Mesenchymal stem cell (in vitro differentiated cells and primary cell): ENCODE measurements around the gene GNA14.
"Not testable (repeated sequence)": the region's sequence is repeated elsewhere in the genome, so short reads cannot be mapped to it uniquely, and the experiment has no call there.

Experiments
- DNase-seq: peaks from one replicate; pipeline ENCODE4 v3.0.0-alpha.2; 2013
- H2AFZ ChIP-seq: one replicate; pipeline ENCODE4 v1.6.1; 2013; ENCODE audit warnings: low read depth, mild to moderate bottlenecking, control low read depth, inconsistent platforms, low read length, moderate library complexity
- H2AK5ac ChIP-seq: 2 replicates; pipeline ENCODE4 v1.6.1; 2013; ENCODE audit warnings: low read length, moderate library complexity, mild to moderate bottlenecking, inconsistent platforms; ENCODE audit not compliant: severe bottlenecking
- H2BK120ac ChIP-seq: one replicate; pipeline ENCODE4 v1.6.1; 2013; ENCODE audit warnings: low read depth, mild to moderate bottlenecking, inconsistent platforms, low read length, moderate library complexity
- H2BK12ac ChIP-seq, 2 experiments: one replicate each; pipeline ENCODE4 v1.6.1; 2013; ENCODE audit warnings: inconsistent platforms in 2 of 2, low read length in 2 of 2, mild to moderate bottlenecking in 2 of 2, moderate library complexity in 2 of 2, control low read depth in 1 of 2
- H2BK15ac ChIP-seq: one replicate; pipeline ENCODE4 v1.6.1; 2013; ENCODE audit warnings: mild to moderate bottlenecking, low read depth, inconsistent platforms; ENCODE audit not compliant: poor library complexity, severe bottlenecking
- H2BK5ac ChIP-seq: 2 replicates; pipeline ENCODE4 v1.6.1; 2013; ENCODE audit warnings: low read depth, mild to moderate bottlenecking, low read length, control low read depth, inconsistent platforms; ENCODE audit not compliant: poor library complexity, severe bottlenecking
- H3K14ac ChIP-seq, 2 experiments: one replicate each; pipeline ENCODE4 v1.6.1; 2013; ENCODE audit warnings: inconsistent platforms in 2 of 2, low read length in 2 of 2, control low read depth in 1 of 2, mild to moderate bottlenecking in 1 of 2, moderate library complexity in 1 of 2
- H3K18ac ChIP-seq, 2 experiments: one replicate each; pipeline ENCODE4 v1.6.1; 2013; ENCODE audit warnings: inconsistent platforms in 2 of 2, low read length in 2 of 2, control low read depth in 1 of 2, low read depth in 1 of 2, mild to moderate bottlenecking in 1 of 2
- H3K23ac ChIP-seq, 2 experiments: one replicate each; pipeline ENCODE4 v1.6.1; 2013; ENCODE audit warnings: inconsistent platforms in 2 of 2, low read length in 2 of 2, mild to moderate bottlenecking in 2 of 2, moderate library complexity in 2 of 2, control low read depth in 1 of 2
- H3K27ac ChIP-seq: 2 replicates; pipeline ENCODE4 v1.5.1; 2013; ENCODE audit warnings: mild to moderate bottlenecking, moderate library complexity, low read length, control low read depth, inconsistent platforms; ENCODE audit not compliant: poor library complexity, severe bottlenecking
- H3K27me3 ChIP-seq, 2 experiments: 2 replicates each; pipeline versions ENCODE4 v1.6.1 to v1.7.0; 2013; ENCODE audit warnings: low read length in 2 of 2, mild to moderate bottlenecking in 2 of 2, moderate library complexity in 2 of 2, control low read depth in 1 of 2, inconsistent platforms in 1 of 2; ENCODE audit not compliant: control insufficient read depth in 1 of 2, insufficient read depth in 1 of 2
- H3K36me3 ChIP-seq, 2 experiments: 2 replicates each; pipeline versions ENCODE4 v1.6.1 to v1.7.0; 2013; ENCODE audit warnings: low read length in 2 of 2, control low read depth in 1 of 2, inconsistent platforms in 1 of 2, low read depth in 1 of 2, mild to moderate bottlenecking in 1 of 2; ENCODE audit not compliant: insufficient read depth in 2 of 2, control insufficient read depth in 1 of 2
- H3K4ac ChIP-seq, 2 experiments: one replicate each; pipeline ENCODE4 v1.6.1; 2013; ENCODE audit warnings: inconsistent platforms in 2 of 2, low read length in 2 of 2, mild to moderate bottlenecking in 2 of 2, moderate library complexity in 2 of 2, control low read depth in 1 of 2, low read depth in 1 of 2
- H3K4me1 ChIP-seq: 2 replicates; pipeline ENCODE4 v1.6.1; 2013; ENCODE audit warnings: low read depth, low read length, control low read depth; ENCODE audit not compliant: control insufficient read depth, insufficient read depth
- H3K4me2 ChIP-seq: 2 replicates; pipeline ENCODE4 v1.6.1; 2013; ENCODE audit warnings: low read length, mild to moderate bottlenecking, inconsistent platforms; ENCODE audit not compliant: poor library complexity, severe bottlenecking
- H3K4me3 ChIP-seq, 2 experiments: 2 replicates each; pipeline versions ENCODE4 v1.5.1 to v1.7.0; 2013; ENCODE audit warnings: low read length in 2 of 2, mild to moderate bottlenecking in 2 of 2, control low read depth in 1 of 2, low read depth in 1 of 2; ENCODE audit not compliant: insufficient read depth in 1 of 2
- H3K79me1 ChIP-seq: replicated peaks from 2 replicates; pipeline ENCODE4 v1.6.1; 2013; ENCODE audit warnings: mild to moderate bottlenecking, control low read depth, low read length, inconsistent platforms; ENCODE audit not compliant: poor library complexity, severe bottlenecking
- H3K9ac ChIP-seq: 2 replicates; pipeline ENCODE4 v1.7.0; 2013; ENCODE audit warnings: mild to moderate bottlenecking, low read length, moderate library complexity
- H3K9me3 ChIP-seq: 2 replicates; pipeline ENCODE4 v1.7.0; 2013; ENCODE audit warnings: mild to moderate bottlenecking, low read length; ENCODE audit not compliant: control insufficient read depth
- H4K8ac ChIP-seq: one replicate; pipeline ENCODE4 v1.6.1; 2013; ENCODE audit warnings: inconsistent platforms, mild to moderate bottlenecking, low read length, moderate library complexity
- H4K91ac ChIP-seq: one replicate; pipeline ENCODE4 v1.6.1; 2013; ENCODE audit warnings: mild to moderate bottlenecking, low read length, inconsistent platforms
- WGBS: methylation state at CpG from one replicate; pipeline ENCODE4 v1.1.7; 2013; ENCODE audit warnings: mixed read lengths; 5-methylcytosine and 5-hydroxymethylcytosine counted together

The GNA14 gene

GRCh38 chr9:77418226-77418625, 229.9 kb downstream of the GNA14 start:
- DNase-seq: no peak
- no peak overlapping the region for H3K4me3 ChIP-seq
- H4K8ac ChIP-seq: no peak overlapping the region
- H3K4me2 ChIP-seq: no peak overlapping the region
- peak overlapping the region in 1 of 2 experiments; percentile 64 for H3K4ac ChIP-seq
- peak overlapping the region; percentile 48 for H3K9ac ChIP-seq
- no peak overlapping the region for H3K23ac ChIP-seq
- H2AK5ac ChIP-seq: no peak overlapping the region
- H3K9me3 ChIP-seq: no peaks in the 10 kb centered on the region
- no peak overlapping the region for H2AFZ ChIP-seq
- peaks cover 0 to 6% of the 10 kb centered on the region in 2 experiments for H3K36me3 ChIP-seq
- no peak overlapping the region for H4K91ac ChIP-seq
- H2BK120ac ChIP-seq: no peak overlapping the region
- no peaks in the 10 kb centered on the region for H3K27me3 ChIP-seq
- peaks cover 2% of the 10 kb centered on the region for H3K4me1 ChIP-seq
- H3K14ac ChIP-seq: no peak overlapping the region
- no peaks in the 10 kb centered on the region for H3K79me1 ChIP-seq
- peak overlapping the region in 1 of 2 experiments; percentile 66 for H2BK12ac ChIP-seq
- no peak overlapping the region for H3K18ac ChIP-seq
- H2BK5ac ChIP-seq: no peak overlapping the region
- no peak overlapping the region for H2BK15ac ChIP-seq
- no peak overlapping the region for H3K27ac ChIP-seq

DNA sequence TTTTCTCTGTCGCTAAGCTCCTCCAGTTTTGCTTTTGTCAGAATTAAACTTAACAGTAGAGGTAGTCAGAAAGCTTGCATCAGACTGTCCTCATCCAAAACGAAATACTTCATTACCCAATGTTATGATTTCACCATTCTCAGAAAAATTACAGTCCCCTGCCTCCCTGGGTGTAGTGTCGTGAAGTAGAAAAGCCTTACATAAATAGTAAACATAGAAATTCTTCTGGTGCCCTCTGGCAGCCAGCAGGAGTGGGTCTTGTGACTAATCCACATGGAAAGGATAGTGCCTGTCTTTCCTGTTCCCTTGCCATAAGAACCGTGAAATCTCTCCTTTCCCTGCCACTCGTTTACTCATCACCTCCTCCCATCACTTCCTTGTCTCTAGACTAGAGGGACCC, 230.6 kb downstream of the GNA14 start:
- no peak overlapping the region for H3K23ac ChIP-seq
- H3K4ac ChIP-seq: no peak overlapping the region
- no peak overlapping the region for H3K27ac ChIP-seq
- H4K8ac ChIP-seq: no peak overlapping the region
- no peak overlapping the region for H3K4me2 ChIP-seq
- H2AFZ ChIP-seq: no peak overlapping the region
- no peak overlapping the region for H2BK15ac ChIP-seq
- H3K18ac ChIP-seq: no peak overlapping the region
- peaks cover 0 to 6% of the 10 kb centered on the region in 2 experiments for H3K36me3 ChIP-seq
- WGBS: 33% methylated on average over 1 of the region's 5 CpGs
- H3K4me3 ChIP-seq: no peak overlapping the region
- peaks cover 2% of the 10 kb centered on the region for H3K4me1 ChIP-seq
- DNase-seq: peak; percentile 93
- H3K14ac ChIP-seq: no peak overlapping the region
- no peaks in the 10 kb centered on the region for H3K27me3 ChIP-seq
- H3K9ac ChIP-seq: peak overlapping the region; percentile 48
- H2BK120ac ChIP-seq: no peak overlapping the region
- H2BK12ac ChIP-seq: no peak overlapping the region
- no peak overlapping the region for H2AK5ac ChIP-seq
- no peak overlapping the region for H4K91ac ChIP-seq
- no peaks in the 10 kb centered on the region for H3K79me1 ChIP-seq
- H3K9me3 ChIP-seq: no peaks in the 10 kb centered on the region
- H2BK5ac ChIP-seq: no peak overlapping the region

DNA sequence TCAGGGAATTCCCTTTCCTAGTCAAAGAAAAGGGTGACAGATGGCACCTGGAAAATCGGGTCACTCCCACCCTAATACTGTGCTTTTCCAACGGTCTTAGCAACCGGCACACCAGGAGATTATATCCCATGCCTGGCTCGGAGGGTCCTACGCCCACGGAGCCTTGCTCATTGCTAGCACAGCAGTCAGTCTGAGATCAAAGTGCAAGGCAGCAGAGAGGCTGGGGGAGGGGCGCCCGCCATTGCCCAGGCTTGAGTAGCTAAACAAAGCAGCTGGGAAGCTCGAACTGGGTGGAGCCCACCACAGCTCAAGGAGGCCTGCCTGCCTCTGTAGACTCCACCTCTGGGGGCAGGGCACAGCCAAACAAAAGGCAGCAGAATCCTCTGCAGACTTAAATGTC, 239.6 kb downstream of the GNA14 start:
- H3K4me3 ChIP-seq, H3K4ac ChIP-seq, H4K8ac ChIP-seq, H2BK5ac ChIP-seq, H3K9me3 ChIP-seq, H4K91ac ChIP-seq, H2BK15ac ChIP-seq, H3K4me1 ChIP-seq, H2BK12ac ChIP-seq, H3K14ac ChIP-seq, H3K23ac ChIP-seq, DNase-seq, H3K79me1 ChIP-seq, H3K9ac ChIP-seq, H3K4me2 ChIP-seq, H3K27me3 ChIP-seq, H2AK5ac ChIP-seq, H3K18ac ChIP-seq, H3K27ac ChIP-seq, H2BK120ac ChIP-seq, H2AFZ ChIP-seq: not testable (repeated sequence)
- WGBS: 87% methylated on average over 9 of the region's 9 CpGs
- H3K36me3 ChIP-seq: peaks cover 8 to 15% of the 10 kb centered on the region in 2 experiments

- no peak overlapping the region for H2BK15ac ChIP-seq
These were observed 244.9 kb downstream of the GNA14 start for GRCh38 chr9:77403239-77403638.

More at GRCh38 chr9:77403239-77403638, 244.9 kb downstream of the GNA14 start:
- Histone ChIP-seq H3K36me3 (peaks cover 4 to 14% of the 10 kb centered on the region in 2 experiments), H2AFZ (no peak overlapping the region), H2BK12ac (no peak overlapping the region), H2BK5ac (no peak overlapping the region), H3K14ac (no peak overlapping the region), H3K4me2 (no peak overlapping the region), H3K4ac (no peak overlapping the region), H3K27me3 (no peaks in the 10 kb centered on the region), H4K91ac (no peak overlapping the region), H3K4me3 (no peak overlapping the region), H2BK120ac (no peak overlapping the region), H3K4me1 (no peaks in the 10 kb centered on the region), H3K23ac (no peak overlapping the region), H3K27ac (no peak overlapping the region), H2AK5ac (no peak overlapping the region), H3K79me1 (no peaks in the 10 kb centered on the region), H3K9ac (no peak overlapping the region), H3K18ac (no peak overlapping the region), H3K9me3 (peaks cover 3% of the 10 kb centered on the region), H4K8ac (no peak overlapping the region)
- 90% methylated on average over 4 of the region's 4 CpGs for WGBS
- no peak for DNase-seq
